ENCODE data around the gene ASAP3. TPM values are rescaled to one million over a fixed set of nuclear protein-coding genes. Genes with fewer than 3 reads are reported as not detected.

The ASAP3 gene
- total and polyA plus RNA-seq, 9 of the 15 experiments (the other 6 are each of a cell fraction or from before 2014, with no cell fraction given), result 1.7 to 31.2 (median 17.4) TPM

DNA sequence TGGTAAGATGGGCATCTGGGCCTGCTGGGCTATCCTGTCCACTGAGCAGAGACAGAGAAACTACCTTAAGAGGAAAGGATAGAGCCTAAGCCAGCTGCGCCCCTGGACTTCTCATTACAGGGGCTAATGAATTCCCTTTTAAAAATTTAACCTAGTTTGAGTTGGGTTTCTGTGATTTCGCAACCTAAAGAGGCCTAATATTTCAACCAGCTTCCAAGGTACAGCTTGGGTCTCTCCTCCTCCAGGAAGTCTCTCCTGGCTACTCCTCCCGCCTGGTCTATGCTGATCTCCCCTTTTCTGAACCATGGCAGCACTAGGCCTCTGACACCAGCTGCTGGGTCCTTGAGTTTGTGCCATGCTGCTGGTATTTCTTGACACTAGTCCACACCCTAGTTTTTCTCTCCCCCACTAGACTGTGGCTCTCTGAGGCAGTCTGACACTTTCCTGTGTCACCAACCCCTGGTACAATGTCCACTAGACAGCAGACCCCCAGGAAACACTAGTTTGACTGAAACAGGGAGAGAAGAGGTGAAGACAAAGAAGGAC lies 30.5 kb downstream of the ASAP3 start:
- BruUV-seq (replicated peaks), result no TSS peak
- no peak for TF ChIP-seq MBD2 (IDR thresholded peaks at IDR 0.05; ENCODE audit: borderline replicate concordance, low read depth)
- TF ChIP-seq L3MBTL2 (IDR thresholded peaks at IDR 0.05), result no peak
- TF ChIP-seq SNRNP70 (optimal IDR thresholded peaks at IDR 0.05; ENCODE audit: low read depth, low read length), result no peak
- TF ChIP-seq THRAP3 (IDR thresholded peaks at IDR 0.05; ENCODE audit: borderline replicate concordance), result no peak
- no peak for TF ChIP-seq NFIX (CRISPR knock-in tag; IDR thresholded peaks at IDR 0.05; ENCODE audit: low read depth)
- TF ChIP-seq NCOA1 (IDR thresholded peaks at IDR 0.05; ENCODE audit: low read depth), result no peak
- TF ChIP-seq ZNF263 (CRISPR knock-in tag; IDR thresholded peaks at IDR 0.05; ENCODE audit: borderline replicate concordance), result no peak
- TF ChIP-seq PTTG1 (tag; IDR thresholded peaks at IDR 0.05; ENCODE audit: low read depth), result no peak
- TF ChIP-seq SLC30A9 (CRISPR knock-in tag; IDR thresholded peaks at IDR 0.05), result no peak
- TF ChIP-seq SOX6 (IDR thresholded peaks at IDR 0.05), result no peak
- no peak for TF ChIP-seq CEBPG (CRISPR knock-in tag; IDR thresholded peaks at IDR 0.05)
- TF ChIP-seq CEBPG (tag; conservative IDR thresholded peaks at IDR 0.05 in 1 of 2, IDR thresholded peaks at IDR 0.05 in 1 of 2), result peak; percentile 35 to 82; a peak in 3 of 4 replicates
- TF ChIP-seq NR3C1 (CRISPR knock-in tag; IDR thresholded peaks at IDR 0.05), result no peak
- TF ChIP-seq CSDE1 (IDR thresholded peaks at IDR 0.05), result no peak
- no peak for TF ChIP-seq RBM14 (IDR thresholded peaks at IDR 0.05; ENCODE audit: borderline replicate concordance, insufficient read depth, low read depth, low read length)
- no peak for TF ChIP-seq TFE3 (CRISPR knock-in tag; IDR thresholded peaks at IDR 0.05)
- TF ChIP-seq GATAD2A (IDR thresholded peaks at IDR 0.05), result no peak
- no peak for TF ChIP-seq ZFP1 (CRISPR knock-in tag; IDR thresholded peaks at IDR 0.05)
- peak; percentile 92 for TF ChIP-seq CEBPB (tag; IDR thresholded peaks at IDR 0.05)
- TF ChIP-seq ZFP36 (IDR thresholded peaks at IDR 0.05; ENCODE audit: low read depth, low read length, partially characterized antibody), result peak; percentile 67
- TF ChIP-seq EWSR1 (IDR thresholded peaks at IDR 0.05; ENCODE audit: borderline replicate concordance, low read depth, partially characterized antibody), result no peak
- no peak for TF ChIP-seq PHB (CRISPR knock-in tag; IDR thresholded peaks at IDR 0.05)
- TF ChIP-seq NRF1 (conservative IDR thresholded peaks at IDR 0.05 in 1 of 2, IDR thresholded peaks at IDR 0.05 in 1 of 2), result no peak
- TF ChIP-seq TOE1 (IDR thresholded peaks at IDR 0.05; ENCODE audit: borderline replicate concordance), result no peak
- TF ChIP-seq TOE1 (CRISPR knock-in tag; IDR thresholded peaks at IDR 0.05; ENCODE audit: borderline replicate concordance, low read depth), result no peak
- no peak for TF ChIP-seq TEAD2 (tag; IDR thresholded peaks at IDR 0.05)

More for the DNA sequence above, 30.5 kb downstream of the ASAP3 start:
- in situ Hi-C loops (cut with MboI) (no loop called here), intact Hi-C loops (cut with micrococcal nuclease) (no loop called here)
- POLR2A ChIA-PET, result interaction anchor here (1.8 to 3.1 kb wide), 2 partner anchors 12 to 13 kb away, joined by 5 to 11 read pairs; no protein-coding TSS in a partner anchor
- CTCF ChIA-PET (ENCODE audit: low intra/inter-chr PET ratio), result no interaction called here
- Histone ChIP-seq H3K9ac (ENCODE audit: insufficient read depth in 1 of 2, low read depth in 2 of 2, low read length in 2 of 2) (no peak overlapping the region), H3K4me1 (replicated peaks in 1 of 2; ENCODE audit: control insufficient read depth in 2 of 2, insufficient read depth in 2 of 2, low read length in 2 of 2) (peaks cover 0 to 10% of the 10 kb centered on the region in 2 experiments; a peak in 4 of 5 replicates), H3K4me2 (ENCODE audit: insufficient read depth, low read length) (no peak overlapping the region), H3K79me2 (ENCODE audit: control insufficient read depth, insufficient read depth, low read length) (no peaks in the 10 kb centered on the region), H3K27me3 (ENCODE audit: control insufficient read depth in 2 of 2, insufficient read depth in 2 of 2, low read length in 2 of 2) (no peaks in the 10 kb centered on the region), H4K20me1 (replicated peaks; ENCODE audit: control insufficient read depth, insufficient read depth, low read length) (no peaks in the 10 kb centered on the region), H2AFZ (ENCODE audit: low read depth, low read length) (no peak overlapping the region), H3K27ac (ENCODE audit: extremely low read depth, low read depth, low read length) (no peak overlapping the region), H3K4me3 (no peak overlapping the region), H3K9me3 (replicated peaks; ENCODE audit: control insufficient read depth, insufficient read depth, low read depth, low read length) (no peaks in the 10 kb centered on the region), H3K9me1 (ENCODE audit: control insufficient read depth, insufficient read depth, low read length) (no peaks in the 10 kb centered on the region), H3K36me3 (ENCODE audit: control insufficient read depth, insufficient read depth, low read length) (peaks cover 17% of the 10 kb centered on the region; the same call in 2 of the 3 replicates)
- DNase-seq (ENCODE audit: extremely low read depth in 1 of 4, low spot score in 3 of 4), result no peak
- 89% methylated on average over 3 of the region's 3 CpGs for WGBS (ENCODE audit: insufficient coverage, low coverage, missing lambda C conversion rate)
- no peak for ATAC-seq
- no peak for FAIRE-seq
